ENCODE results near the gene BACH2.

GRCh38 chr6:89954721-89955148 lies 341.9 kb downstream of the BACH2 start:
- no peak for TF ChIP-seq CEBPB (IDR thresholded peaks at IDR 0.05; ENCODE audit: low read depth, low read length)
- TF ChIP-seq CTCF (conservative IDR thresholded peaks at IDR 0.05; ENCODE audit: low read depth, low read length), result no peak
- TF ChIP-seq POLR2A (IDR thresholded peaks at IDR 0.05; ENCODE audit: low read depth, low read length), result no peak
